Skin epidermis (tissue), 12 donors: Measurements from ENCODE around the gene SUCO.
"Not testable (repeated sequence)": the region's sequence is repeated elsewhere in the genome, so short reads cannot be mapped to it uniquely, and the experiment has no call there.

Experiments
- H3K27ac ChIP-seq, 21 experiments: fragments of 200-600 bp; sonication (generic) in 11 of 21; one replicate each; pipeline ENCODE4 v1.5.0; 2020; ENCODE audit warnings: mild to moderate bottlenecking in 3 of 21, inconsistent platforms in 2 of 21, moderate library complexity in 2 of 21
- H3K4me3 ChIP-seq, 7 experiments: fragments of 200-600 bp; sonication (generic) in 2 of 7; one replicate each; pipeline ENCODE4 v1.5.0; 2020; ENCODE audit warnings: inconsistent platforms in 2 of 7, mild to moderate bottlenecking in 2 of 7, moderate library complexity in 1 of 7

Gene SUCO

DNA sequence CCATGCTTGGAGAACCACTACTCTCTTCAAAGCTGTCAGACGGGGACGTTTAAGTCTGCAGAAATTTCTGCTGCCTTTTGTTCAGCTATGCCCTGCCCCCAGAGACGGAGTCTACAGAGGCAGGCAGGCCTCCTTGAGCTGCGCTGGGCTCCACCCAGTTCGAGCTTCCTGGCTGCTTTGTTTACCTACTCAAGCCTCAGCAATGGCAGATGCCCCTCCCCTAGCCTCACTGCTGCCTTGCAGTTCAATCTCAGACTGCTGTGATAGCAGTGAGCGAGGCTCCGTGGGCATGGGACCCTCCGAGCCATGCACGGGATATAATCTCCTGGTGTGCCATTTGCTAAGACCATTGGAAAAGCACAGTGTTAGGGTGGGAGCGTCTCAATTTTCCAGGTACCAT, 63.8 kb downstream of the SUCO start:
- not testable (repeated sequence) for H3K27ac ChIP-seq, H3K4me3 ChIP-seq

DNA sequence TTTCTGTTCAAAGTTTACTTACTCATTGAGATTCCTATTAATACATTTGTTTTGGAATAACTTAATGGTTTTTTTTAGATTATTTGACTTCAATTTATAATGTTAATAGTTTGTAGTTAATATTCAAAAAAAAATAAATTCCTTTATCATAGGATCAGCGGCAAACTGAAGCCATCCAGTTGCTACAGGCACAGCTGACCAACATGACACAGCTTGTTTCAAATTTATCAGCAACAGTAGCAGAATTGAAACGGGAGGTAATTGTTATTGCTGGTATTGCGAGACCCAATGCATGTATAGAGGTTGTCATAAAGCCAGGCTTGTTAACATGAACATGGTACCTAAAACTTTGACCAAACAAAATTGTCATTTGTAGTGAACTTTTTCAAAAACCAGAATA, 67.0 kb downstream of the SUCO start:
- Histone ChIP-seq H3K4me3 (no peak overlapping the region), H3K27ac (no peak overlapping the region)

DNA sequence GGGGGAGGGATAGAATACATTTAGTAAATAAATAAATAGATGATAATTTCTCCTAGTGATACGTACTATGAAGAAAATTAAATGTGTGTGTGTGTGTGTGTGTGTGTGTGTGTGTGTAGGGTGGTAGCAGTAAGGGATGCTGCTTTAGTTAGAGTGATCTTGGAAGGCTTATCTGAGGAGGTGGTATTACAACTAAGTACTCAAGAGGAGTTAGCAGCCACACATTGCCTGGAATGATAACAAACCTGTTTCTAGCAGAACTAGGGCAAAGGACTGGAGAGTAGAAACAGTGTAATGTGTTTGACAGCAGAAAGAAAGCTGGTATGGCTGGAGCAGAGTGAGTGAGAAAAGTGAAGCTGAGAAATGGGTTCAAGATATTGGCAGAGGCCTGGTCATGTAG, 67.7 kb downstream of the SUCO start:
- Histone ChIP-seq H3K4me3 (no peak overlapping the region), H3K27ac (no peak overlapping the region)

DNA sequence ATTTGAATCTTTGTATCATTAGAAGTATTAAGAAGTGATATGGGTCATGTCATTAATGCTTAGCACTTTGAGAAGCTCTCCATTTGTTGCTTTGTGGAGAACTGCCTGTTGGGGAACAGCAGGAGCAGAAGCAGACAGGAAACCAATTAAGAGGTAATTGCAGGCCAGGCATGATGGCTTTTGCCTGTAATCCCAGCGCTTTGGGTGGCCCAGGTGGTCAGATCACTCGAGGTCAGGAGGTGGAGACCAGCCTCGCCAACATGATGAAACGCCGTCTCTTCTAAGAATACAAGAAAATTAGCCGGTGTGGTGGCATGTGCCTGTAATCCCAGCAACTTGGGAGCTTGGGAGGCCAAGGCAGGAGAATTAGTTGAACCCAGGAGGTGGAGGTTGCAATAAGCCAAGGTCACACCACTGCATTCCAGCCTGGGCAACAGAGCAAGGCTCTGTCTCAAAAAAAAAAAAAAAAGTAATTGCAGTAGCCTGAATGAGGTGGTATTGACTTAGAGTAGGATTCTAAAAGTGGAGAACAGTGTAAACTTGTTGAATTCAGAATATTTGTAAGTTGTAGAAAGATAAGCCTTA, 68.2 kb downstream of the SUCO start:
- H3K27ac ChIP-seq: no peak overlapping the region
- no peak overlapping the region for H3K4me3 ChIP-seq

DNA sequence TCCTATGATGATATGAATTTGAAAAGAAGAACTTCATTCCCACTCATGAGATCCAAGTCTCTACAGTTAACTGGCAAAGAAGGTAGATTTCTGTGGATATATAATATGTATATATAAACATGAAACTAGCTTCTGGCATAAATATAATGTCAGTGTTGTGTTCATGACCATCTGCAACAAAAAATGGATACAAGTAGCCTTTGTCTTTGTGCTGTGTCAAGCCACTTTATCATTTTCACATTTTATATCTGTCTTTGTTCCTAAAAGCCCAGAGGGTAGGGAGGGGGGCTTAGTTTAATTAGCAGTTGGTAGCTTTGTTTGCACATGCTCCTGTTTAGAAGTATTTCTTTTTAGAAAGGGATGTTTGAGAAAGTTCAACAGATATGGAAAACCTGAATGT, 69.8 kb downstream of the SUCO start:
- Histone ChIP-seq H3K4me3 (no peak overlapping the region), H3K27ac (no peak overlapping the region)

DNA sequence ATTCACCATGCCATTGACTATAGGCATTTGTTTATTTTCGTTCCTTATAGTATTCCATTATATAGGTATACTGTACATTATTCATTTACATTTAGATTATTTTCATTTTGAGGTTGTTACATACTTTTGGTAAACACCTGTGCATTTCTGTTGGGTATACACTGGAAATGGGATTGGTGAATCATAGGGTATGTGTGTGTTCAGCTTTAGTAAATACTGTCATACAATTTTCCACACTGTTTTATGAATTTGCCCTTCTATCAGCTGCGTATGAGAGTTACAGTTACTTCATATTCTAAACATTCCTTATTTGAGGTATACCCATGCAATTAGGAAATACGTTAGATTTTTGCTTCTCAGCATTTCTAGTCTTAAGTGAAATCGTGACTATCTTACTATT, 70.9 kb downstream of the SUCO start:
- Histone ChIP-seq H3K4me3 (no peak overlapping the region), H3K27ac (no peak overlapping the region)

DNA sequence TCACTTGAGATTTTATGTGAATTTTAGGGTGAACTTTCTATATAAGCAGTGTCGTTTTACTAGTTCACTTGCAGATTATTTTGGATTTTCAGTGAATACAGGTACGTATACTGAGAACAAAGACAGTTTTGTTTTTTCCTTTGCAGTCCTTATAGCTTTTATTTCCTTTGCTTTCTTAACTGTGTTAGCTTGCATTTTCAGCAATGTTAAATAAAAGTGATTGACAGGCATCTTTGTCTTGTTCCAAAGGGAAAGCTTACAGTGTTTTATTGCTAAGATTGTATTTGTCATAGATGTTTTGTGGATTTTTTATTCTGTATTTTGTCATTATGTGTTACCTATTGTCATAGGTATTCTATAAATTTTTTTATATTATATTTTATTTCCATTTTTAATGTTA, 72.7 kb downstream of the SUCO start:
- Histone ChIP-seq H3K27ac (no peak overlapping the region), H3K4me3 (no peak overlapping the region)

DNA sequence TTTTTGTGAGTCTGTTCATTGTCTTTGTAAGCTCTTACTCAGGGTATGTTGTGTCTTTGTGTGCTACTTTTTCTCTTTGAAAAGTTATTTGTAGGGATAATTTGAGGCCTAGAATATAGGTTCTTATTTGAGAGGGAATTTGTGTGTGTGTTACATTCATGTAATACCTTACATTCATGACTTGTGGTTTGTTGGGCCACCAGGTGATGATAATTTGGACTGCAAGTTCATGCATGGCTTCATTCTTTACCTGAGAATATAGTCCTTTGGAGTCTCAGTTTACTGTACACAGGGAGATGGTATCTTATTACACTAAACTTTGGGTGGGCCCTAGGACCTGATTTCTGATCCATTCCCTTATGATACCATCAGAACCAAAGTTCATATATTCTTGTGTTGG, 74.2 kb downstream of the SUCO start:
- Histone ChIP-seq H3K27ac (no peak overlapping the region), H3K4me3 (no peak overlapping the region)

DNA sequence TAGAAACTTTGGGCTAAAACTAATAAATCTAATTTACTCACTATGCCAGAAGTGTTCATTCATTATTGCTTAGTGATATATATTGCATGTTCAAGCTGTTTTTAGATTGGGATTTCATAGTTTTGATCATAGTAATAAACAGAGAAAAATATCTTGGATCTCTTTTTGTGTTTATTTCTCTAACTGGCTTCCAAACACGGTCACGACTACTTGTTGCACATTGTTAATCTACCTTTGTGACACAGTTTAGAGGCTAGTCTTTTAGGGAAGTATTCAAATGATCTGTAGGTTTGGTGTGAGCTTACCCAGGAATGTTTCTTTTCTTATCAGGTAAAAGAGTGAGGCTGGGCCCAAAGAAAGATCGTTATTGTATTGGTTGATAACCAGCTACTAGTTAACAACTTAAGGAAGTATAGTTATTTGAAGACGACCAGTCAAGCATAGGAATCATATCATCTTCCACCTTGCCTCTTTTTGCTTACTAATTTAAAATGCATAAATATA, 75.2 kb downstream of the SUCO start:
- no peak overlapping the region for H3K4me3 ChIP-seq
- H3K27ac ChIP-seq: no peak overlapping the region

DNA sequence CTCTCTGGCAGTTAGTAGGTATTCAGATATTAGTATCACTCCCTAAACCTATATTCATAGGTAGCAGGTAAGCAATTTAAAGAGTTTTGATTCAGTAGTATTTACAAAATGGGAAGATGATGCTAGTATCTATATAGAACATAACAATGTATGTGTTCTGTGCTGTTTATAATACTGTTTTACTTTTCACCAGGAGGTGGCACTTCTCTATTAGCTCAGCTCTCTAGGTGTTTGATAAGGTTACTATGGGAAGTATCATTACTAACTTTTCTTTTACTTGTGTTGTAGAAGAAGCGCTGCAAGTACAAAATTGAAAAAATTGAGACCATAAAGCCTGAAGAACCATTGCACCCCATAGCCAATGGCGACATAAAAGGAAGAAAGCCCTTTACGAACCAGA, 76.6 kb downstream of the SUCO start:
- no peak overlapping the region for H3K4me3 ChIP-seq

DNA sequence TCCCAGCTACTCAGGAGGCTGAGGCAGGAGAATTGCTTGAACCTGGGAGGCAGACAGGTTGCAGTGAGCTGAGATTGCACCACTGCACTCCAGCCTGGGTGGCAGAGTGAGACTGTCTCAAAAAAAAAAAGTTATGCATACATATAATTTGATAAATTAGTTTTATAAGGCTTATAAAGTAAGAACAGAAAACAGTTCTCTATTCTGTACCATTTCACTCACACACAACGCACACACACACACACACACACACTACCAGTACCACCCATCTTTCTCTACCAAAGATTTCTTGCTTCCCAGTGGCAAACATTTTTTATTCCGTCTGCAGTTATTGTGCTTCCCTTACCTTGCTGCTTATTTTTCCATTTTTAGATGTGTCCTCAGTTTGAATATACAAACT, 79.5 kb downstream of the SUCO start:
- Histone ChIP-seq H3K27ac (no peak overlapping the region), H3K4me3 (no peak overlapping the region)

More for the DNA sequence above, 76.6 kb downstream of the SUCO start:
- no peak overlapping the region for H3K27ac ChIP-seq

DNA sequence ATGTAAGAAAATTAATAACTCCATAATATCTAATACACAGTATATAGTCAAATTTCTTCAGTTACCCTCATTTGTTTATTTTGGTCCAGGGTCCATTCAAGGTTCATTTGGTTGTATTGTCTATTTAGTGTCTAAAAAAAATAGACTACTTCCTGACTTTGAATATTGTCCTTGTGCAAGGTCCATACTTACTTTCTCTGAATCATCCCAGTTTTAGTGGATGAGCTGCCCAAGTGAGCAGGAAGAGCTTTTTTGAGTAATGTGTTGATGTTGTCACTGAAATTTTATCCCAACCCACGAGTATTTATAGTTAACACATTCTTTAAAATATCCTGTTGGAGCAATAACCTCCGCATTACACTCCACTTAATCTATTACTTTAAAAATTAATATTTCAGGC, 80.3 kb downstream of the SUCO start:
- Histone ChIP-seq H3K4me3 (no peak overlapping the region), H3K27ac (no peak overlapping the region)

DNA sequence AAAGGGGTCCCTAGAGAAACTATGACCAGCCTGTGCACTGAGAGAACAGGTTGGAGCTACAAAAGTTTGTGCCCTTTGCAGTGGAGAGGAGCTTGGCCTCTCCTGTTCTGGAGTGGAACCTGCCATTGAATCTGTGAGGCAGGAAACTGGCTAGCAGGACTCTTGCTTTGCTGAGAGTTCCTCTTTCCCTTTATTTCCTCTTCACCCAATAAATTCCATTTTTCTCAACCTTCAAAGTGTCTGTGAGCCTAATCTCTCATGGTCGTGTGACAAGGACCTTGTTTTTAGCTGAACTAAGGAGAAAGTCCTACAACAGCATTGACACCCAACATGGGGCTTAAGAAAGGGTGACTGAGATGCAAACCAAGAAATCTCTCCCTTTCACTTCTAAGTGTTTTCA, 83.2 kb downstream of the SUCO start:
- no peak overlapping the region for H3K4me3 ChIP-seq
- no peak overlapping the region for H3K27ac ChIP-seq

DNA sequence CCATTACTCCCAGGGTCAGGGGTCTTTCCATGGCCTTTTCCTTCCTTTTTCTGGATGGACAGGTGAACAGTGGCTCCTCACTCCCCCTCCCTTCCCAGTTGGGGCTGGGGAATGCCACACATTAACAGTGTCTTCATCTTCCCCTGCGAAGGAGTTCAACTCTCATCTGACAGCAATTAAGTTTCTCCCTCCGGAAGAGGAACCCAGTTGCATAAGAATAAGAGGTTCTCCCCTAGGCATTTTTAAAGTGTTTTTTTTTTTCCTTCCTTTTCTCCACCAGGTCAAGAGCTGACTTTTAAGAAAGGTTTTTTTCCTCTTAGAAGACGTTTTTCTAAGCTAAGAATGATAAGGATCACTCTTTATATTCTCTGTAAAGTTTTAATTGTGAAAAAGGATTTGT, 83.7 kb downstream of the SUCO start:
- H3K27ac ChIP-seq: peak overlapping the region in 1 of 21 experiments; percentile 7
- H3K4me3 ChIP-seq: no peak overlapping the region

DNA sequence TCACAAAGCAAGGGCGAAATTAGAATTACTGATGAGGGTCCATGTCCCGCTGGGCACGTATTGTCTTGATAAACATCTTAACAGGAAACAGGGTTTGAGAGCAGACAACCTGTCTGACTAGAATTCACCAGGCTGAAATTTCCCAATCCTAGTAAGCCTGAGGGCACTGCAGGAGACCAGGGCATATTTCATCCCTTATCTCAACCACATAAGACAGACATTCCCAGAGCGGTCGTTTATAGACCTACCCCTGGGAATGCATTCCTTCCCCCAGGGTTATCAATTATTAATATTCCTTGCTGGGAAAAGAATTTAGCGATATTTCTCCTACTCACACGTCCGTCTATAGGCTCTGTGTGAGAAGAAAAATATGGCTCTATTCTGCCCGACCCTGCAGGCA, 87.7 kb downstream of the SUCO start:
- not testable (repeated sequence) for H3K4me3 ChIP-seq, H3K27ac ChIP-seq

DNA sequence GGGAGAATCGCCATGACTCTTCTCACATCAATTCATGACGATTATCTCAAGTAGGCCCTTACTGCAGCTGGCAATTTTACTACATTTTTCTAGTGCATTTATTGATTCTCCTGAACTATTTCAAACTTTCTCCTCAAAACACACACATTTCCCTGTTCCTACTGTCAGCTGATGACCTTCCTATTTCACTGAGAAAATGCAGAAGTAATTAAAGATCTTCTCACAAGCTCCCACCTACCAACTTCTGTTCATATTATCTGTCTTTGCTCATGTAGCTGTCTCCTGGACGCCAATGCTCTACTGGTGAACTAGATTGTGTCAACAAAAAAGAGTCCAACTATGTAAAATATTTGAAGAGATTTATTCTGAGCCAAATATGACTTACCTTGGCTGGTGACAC, 89.6 kb downstream of the SUCO start:
- no peak overlapping the region for H3K4me3 ChIP-seq

DNA sequence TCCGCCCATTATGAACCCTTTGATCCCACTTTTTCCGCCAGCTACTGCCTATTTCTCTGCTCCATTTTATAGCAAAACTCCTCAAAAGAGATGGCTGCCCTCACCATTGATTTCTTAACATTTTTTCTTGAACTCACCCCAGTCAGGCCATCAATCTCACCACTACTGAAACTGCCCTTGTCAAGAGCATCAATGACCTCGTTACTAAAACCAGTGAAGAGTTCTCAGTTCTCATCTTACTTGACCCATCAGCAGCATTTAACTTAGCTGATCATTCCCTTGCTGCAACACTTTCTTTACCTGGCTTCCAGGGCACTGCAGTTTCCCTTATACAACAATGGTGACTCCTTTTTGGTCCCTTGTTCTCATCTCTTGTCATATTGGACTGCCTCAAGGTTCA, 90.8 kb downstream of the SUCO start:
- no peak overlapping the region for H3K27ac ChIP-seq
- no peak overlapping the region for H3K4me3 ChIP-seq

More for the DNA sequence above, 89.6 kb downstream of the SUCO start:
- H3K27ac ChIP-seq: no peak overlapping the region

DNA sequence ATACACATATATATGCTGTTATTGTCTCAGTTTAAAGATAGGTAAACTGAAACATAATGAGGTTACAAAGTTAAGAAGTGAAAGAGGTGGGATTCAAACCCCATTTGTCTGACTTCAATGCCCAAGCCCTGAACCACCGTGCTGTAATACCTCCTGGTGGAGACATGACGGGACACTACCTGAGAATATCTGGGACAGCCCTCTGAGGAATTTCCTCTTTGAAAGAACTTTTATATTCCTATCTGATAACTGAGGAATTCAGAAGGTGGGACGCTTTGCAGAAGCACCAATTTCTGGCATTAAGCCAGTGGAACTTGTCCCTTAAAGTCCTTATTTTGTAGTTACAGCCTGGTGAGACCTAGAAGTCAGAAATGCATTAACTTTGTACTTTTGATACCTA, 93.9 kb downstream of the SUCO start:
- no peak overlapping the region for H3K27ac ChIP-seq
- H3K4me3 ChIP-seq: no peak overlapping the region

DNA sequence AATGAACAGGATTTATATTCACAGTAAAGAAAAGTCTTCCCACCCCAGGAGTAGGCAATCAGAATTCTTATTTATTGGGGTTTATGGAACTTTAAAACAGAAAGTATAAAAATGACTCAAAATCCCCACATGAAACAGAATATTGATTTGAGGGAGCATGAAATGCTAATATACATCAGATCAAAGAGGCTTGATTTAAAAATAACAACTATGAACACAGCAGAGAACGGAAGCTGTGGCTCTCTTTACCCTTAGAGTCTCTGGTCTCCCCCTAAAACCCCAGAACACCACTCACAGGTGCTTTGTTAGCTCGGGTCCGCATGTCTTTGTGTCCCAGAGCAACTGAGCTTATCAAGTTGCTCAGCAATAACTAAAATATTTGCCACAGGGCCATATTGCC, 94.8 kb downstream of the SUCO start:
- no peak overlapping the region for H3K27ac ChIP-seq
- no peak overlapping the region for H3K4me3 ChIP-seq

DNA sequence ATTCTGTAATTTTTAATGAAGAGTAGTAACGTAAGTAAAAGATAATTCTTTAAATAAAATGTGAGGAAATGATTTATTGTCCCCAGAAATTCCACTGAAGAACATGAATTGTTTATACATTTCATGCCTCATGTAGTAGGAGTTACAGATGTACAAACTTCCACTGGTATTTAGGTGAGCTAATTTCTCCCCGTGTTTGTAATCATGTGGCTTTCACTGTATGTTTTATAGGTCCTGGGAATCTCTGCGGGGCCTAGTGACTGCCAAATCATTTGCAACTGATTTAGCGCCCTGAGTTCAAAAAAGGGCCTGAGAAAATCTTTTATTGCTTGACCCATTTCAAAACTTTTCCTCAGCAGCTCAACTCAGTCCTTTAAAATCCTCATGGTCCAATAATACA, 95.5 kb downstream of the SUCO start:
- Histone ChIP-seq H3K27ac (no peak overlapping the region), H3K4me3 (no peak overlapping the region)

DNA sequence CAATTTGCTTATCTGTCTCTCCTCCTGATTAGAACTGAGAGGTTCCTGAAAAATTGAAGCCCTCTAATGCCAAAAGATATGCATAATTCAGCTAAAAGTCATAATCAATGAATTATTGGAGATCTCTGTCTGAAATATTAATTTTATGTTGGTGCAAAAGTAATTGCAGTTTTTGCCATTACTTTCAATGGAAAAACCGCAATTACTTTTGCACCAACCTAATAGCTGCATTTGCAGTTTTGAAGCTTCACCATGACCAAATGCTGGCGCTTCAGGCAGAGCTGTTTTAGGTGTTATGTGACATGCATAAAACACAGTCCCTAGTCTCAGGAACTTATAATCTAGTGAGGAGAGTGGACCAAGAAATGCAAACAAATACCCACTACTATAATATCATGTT, 96.2 kb downstream of the SUCO start:
- Histone ChIP-seq H3K4me3 (no peak overlapping the region), H3K27ac (no peak overlapping the region)

DNA sequence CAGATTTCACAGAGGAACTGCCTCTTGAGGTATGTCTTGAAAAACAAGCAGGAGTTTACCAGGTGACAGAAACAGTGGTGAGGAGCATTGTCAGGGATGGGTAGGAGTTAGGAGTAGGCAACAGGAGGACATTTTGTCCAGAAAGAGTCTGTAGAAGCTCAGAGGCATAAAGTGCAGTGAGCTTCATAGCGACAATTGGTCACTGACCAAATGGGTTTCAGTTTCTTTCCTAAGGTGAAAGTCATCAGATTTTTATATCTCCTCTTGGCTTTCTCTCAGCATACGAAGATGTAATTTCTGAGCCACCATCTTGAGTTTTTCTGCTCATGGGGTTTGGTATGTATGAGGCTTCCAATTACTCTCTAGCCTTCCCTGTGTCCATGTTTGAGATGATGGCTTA, 96.7 kb downstream of the SUCO start:
- Histone ChIP-seq H3K4me3 (no peak overlapping the region), H3K27ac (no peak overlapping the region)
